GM21367 (cell line): ENCODE measurements around the gene RASA3.

ENCODE experiments used
- ATAC-seq: cut with Tn5 transposase; IDR thresholded peaks from one replicate; pipeline ENCODE4 v1.9.1; 2021; ENCODE audit not compliant: unreplicated experiment

RASA3 gene

DNA sequence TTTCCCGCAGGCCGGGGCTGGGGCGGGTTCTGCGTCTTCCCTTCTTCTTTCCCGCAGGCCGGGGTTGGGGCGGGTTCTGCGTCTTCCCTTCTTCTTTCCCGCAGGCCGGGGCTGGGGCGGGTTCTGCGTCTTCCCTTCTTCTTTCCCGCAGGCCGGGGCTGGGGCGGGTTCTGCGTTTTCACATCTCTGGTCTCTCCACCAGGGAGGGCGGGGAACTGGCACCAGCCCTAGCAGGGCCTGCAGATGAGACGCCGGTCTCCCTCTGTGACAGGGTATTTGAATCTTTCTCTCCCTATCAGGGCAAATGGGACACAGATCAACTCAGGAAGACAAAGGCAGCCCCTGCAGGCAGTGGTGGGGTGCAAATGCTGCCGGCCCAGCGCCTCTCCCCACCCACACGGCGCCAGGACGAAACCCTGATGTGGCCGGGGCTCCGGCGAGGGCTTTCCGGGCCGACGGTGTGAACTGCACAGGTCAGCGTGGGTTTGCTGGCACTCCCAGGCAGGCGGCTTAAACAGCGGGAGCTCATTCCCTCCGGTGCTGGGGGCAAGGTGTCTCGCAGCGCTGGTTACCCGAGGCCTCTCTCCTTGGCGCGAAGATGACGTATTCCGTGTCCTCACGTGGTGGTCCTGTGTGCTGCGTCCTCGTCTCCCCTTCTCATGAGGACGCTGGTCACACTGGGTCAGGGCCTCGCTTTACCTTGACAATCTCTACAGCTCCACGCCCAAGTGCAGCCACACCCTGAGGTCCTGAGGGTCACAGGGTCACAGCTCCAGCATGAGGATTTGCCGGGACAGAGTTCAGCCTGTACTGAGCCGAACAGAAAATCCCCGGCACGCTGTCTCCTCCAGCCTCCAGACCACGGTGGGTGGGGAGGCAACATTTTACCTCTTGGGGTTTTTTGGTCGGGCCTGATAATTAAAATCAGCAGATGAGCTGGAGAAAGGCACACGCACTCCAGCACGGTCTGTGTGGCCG, 157.8 kb downstream of the RASA3 start:
- no peak for ATAC-seq

DNA sequence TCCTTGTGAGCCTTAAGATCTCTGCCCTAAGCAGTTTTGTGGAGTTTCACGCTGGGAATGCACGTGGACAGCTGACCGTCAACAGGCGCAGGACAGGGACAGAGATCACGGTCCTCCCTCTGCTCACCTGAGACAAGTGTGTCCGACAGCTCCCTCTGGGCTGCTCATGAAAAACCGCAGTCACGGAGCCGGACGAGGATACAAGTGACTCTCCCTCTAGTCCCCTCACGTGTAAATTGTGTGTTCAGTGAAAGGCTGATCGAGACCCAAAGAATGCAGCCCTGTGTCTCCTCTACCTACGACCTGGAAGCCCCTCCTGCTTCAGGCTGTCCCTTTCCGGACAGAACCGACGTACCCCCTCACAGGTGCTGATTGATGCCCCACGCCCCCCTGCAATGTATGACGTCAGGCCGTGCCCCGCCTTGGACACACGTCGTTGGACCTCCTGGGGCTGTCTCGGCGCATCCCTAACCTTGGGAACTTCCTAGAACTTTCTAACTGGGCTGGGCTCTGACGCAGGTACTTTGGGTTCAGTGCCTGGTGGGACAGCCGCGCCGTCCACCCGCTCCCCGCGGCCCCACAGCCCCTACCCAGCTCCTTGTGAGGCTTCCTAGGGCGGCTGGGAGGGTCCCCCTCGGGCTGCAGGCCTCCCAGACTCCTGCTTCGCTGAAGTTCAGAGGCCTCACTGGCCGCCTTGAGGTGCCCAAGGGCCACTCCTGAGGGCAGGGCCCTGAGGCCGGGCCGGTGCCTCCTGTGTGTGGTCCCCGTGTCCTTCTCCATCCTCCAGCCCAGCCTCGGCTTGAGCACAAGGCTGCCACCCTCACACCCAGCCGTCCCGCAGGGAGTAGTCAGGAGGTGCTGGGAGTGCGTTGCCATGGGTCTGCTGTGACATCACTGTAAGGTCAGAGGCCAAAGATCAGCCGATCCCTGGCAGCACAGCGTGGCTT, 158.9 kb downstream of the RASA3 start, which contains the start of gene C13orf46:
Gene C13orf46, minus strand, starts transcription at position 859 of the 947 bp plus-strand sequence. Its CDS starts 79 bp downstream, at position 780.
- ATAC-seq: no peak

DNA sequence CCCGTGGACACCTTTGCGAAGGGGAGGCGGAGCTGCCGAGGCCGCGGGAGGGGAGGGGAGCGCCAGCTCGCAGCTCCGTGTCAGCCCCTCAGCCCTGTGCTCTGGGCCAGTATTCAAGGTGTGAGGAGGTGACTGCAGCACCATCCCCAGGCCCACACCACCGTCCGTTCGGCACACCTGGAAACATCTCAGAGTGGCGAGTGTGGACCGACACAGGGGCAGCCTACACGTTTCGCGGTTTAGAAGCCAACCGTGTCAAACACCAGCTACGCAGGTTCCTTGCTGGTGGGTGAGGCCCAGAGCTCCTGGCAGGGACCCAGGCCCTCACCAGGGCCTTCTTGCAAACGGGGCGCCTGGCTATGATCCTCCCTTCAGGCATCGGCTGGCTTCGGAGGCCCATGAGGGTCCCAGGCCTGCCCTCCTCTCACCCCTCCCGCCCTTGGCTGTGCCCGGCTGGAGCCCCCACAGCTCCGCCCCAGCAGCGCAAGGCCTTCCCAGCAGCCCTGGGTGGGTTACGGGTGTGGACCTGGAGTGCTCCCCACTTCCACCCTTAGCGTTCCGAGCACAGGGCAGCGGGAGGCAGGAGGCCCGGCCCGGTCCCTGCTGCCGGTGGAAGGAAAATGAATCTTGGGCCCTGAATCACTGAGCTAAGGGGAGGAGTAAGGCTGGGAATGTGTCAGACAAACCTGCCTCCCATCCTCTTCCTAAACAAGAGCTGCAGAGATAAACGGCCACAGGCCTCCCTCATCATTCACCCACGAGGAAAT, 159.8 kb downstream of the RASA3 start:
- ATAC-seq: no peak

DNA sequence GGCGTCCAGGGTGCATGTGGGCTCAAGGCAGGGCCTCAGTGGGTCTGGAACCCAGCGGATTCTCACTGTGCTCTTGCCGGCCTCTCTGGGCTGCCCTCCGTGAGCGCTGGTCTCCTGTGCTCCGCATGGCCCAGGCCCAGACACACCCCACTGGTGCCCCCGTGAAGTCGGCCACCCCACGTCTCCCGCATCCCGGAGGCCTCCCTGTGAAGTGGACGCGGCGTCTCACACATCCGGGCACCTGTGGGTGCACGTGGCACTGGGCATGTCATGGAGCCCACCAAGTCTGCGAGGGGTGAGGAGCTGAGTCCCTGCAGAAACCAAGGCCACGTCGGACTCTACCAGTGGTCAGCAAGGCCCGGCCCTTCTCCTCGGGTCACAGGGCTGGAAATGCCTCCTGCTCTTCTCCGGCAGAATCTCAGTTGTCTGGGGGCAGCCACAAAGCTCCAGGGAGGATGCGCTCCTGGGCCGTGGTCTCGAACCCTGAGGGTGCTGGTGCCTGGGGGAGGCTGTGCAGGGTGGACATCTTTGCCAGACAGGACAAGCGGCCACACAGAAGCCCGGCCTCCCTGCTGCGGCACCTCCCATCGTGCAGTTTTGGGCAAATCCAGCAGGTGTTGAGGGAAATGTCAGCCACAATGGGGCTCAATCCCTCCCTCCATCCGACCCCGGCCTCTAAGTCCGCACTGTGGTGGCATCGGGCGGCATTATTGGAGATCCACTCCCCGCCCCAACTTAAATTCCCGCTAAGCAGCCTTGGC, 160.8 kb downstream of the RASA3 start:
- ATAC-seq: no peak

DNA sequence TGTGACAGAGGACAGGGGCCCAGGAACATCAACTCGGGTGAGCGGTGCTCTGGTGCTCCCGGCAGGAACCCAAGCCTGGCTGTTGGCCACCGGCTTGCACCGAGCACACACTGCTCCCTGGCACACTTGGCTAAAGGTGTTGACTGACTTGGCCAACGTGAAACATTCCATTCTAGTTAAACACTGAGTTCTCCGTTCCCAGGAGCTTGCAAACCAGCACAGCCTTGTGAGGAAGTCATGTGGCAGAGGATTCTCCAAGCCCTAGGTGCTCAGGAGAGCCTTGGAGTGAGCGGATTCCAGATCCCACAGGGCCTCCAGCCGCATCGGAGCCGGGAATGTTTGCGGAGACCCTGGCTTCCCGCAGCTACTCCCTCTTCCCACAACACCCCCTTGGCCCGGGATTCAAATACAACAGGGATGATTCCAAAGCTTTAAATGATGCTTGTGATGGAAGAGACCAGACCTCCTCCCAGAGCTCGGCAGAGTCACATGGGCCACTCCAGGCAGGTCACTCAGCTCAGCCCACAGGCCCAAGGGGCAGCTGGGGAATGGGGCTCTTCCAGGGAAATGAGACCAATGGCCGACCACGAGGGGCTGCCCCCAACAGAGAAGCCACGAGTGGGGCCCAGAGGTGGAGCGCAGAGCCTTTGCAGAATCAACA, 161.5 kb downstream of the RASA3 start:
- no peak for ATAC-seq

DNA sequence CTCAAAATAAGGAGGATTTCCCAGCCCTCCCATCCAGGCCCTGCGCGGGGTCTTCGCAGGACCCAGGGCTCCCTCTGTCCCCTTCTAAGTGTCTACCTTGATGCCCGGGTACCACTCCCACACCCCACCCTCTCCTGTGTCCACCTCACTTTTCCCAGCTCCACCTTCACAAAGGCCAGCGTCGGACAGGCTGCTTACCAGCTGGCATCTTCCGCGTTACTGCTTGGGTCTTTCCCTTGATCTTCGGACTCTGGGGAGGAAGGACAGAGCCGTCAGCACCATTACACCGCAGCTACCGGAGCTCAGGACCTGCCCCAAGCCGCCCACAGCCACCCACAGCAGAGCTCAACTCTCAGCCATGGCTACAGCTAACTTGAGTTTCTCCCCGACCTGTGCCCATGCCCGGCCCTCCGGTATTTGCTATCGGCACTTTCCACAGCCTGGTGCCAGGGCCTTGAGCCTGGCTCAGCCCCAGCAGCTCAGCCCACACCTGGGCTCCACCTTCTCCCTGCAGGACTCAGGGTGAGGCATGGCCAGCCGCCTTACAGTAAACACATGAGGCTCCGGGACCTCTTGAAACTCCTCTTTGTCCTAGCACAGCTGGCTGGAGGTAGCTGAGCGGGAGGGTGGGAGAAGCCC, 162.3 kb downstream of the RASA3 start:
- ATAC-seq: no peak

DNA sequence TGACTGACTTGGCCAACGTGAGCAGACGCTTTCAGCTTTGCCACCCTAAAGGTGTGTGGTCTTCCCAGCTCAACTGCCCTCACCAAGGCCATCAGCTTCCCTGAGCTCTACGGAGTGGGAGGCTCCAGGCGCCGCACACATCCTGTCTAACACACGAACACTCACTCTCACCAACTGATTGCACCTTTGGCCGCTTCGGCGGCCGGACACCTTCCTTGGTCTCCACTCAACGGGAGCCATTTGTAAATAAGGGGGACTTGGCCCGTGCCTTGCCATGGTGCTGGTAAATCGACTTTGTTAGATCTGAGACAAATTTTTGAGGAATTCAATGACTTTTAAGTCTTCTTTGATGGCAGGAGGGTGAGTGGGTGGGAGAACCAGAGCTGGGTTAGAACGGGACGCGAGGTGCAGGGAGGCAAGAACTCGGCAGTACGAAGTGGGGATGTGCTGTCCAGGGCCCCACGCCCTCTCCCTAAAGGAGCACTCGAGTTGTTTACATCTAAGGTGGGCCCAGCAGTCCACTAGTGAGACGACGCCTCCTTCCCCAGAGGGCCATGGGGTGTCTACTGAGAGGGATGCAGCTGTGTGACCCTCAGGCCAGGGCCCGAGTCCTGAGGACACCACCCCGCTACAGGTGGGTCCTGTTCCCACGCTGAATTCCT, 163.0 kb downstream of the RASA3 start:
- no peak for ATAC-seq

DNA sequence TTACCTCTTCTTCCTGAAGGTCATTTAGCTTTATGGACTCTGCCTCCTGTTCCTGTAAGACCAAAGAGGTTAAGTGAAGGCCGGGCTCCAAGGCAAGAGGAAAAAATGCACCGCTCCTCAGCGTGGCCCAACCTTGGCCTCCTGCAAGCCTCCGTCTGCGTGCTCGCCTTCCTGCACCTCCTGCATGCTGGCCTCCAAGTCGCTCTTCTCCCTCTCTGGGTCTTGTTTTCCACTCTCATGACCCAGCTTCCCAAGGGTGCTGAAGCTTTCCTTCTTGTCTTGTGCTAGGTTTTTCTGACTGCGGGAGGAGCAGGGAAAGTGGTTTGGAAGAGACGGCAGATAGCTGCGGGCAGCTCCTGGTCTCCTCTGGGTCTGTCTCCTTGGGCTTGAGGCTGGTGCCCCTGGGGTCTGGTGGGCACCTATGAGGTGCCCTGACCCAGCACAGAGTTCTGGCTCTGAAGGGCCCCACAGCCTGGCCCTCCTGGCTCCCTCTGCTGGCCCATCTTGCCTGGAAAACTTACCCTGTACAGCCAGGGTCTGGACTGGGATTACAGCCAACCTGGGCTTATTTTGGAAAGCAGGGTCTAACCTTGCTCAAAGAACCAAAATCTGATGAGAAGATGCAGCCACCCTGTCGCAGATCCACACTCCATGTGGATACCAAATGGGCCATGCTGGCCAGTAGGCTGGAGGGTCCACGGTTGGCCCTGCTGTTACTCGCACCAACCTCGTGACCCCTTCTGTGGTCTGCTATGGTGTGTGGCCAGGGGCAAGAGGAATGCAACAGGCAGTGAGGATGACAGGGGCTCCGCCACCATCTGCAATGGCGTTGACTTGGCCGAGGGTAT, 163.7 kb downstream of the RASA3 start:
- no peak for ATAC-seq

DNA sequence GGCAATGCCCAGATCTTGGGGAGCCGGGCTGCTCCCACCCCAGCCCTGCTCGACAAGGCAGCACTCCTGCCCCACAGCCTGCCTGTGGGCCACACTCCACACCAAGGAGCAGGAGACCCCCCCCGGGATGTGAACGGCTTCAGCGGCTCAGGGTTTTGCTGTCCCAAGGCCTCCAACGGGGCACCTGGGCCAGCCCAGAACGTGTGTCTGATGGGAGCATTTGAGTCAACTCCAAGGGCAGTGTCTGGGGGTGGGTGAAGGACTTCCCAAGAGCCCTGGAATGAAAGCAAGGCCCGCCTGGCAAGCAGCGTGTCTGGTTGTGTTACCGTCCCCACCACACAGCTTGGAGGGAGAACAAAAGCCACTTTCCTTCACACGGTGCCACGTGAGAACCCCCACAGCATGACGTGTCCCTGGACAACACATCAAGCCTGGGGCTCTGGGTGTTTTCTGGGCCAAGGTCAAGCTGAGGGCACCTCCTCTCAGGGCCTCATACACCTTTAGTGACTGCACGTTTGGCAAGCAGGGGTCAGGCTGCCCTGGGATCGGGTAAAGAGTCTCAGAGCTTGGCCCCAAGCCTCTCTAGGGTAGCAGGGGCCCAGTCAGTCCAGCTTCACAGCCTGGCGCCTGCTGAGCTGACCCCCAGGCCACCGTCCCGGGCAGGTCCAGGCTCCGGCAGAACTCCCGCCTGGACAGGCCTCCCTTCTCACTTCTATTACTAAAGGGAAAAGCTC, 164.5 kb downstream of the RASA3 start:
- no peak for ATAC-seq

DNA sequence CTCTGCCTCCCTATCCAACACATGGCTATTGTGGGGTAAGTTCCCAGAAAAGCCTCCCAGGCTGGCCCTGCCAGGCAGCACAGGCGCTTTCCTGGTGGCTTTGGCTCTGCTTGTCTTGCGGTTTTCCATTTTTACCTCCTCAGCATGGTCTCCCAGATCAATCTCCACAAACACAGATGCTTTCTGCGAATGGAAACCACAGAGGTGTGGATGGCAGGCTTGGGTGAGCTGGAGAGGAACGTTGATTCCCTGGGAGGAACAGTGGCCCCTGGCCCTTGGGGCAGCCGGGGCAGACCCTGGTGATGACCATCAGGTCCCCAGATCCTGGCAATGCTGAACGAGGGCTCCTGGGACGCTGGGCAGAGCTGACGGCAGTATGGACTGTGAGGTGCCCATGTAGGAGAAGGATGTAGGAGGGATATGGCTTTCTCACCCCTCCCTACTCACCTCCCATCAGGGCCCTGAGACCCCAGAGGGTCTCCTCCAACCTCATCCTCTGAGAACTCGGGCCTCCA, 165.2 kb downstream of the RASA3 start:
- ATAC-seq: no peak

DNA sequence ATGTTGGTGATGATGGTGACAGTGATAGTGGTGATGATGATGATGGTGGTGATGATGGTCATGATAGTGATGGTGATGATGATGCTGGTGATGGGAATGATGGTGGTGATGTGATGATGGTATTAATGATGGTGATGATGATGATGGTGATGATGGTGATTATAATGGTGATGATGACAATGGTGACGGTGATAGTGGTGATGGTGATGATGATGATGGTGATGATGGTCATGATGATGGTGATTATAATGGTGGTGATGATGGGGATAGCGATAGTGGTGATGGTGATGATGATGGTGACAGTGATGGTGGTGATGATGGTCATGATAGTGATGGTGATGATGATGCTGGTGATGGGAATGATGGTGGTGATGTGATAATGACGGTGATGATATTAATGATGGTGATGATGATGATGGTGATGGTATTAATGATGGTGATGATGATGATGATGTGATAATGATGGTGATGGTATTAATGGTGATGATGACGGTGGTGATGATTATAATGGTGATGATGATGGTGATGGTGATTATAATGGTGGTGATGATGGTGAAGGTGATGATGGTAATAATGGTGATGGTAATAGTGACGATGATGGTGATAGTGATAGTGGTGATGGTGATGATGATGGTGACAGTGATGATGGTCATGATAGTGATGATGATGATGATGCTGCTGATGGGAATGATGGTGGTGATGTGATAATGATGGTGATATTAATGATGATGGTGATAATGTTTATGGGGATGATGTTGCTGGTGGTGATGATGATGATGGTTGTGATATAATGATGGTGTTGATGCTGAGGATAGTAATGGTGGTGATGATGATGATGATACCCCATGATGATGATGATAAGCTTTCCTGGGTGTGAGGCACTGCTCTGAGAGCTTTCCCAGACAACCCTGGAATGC, 166.2 kb downstream of the RASA3 start:
- no peak for ATAC-seq

DNA sequence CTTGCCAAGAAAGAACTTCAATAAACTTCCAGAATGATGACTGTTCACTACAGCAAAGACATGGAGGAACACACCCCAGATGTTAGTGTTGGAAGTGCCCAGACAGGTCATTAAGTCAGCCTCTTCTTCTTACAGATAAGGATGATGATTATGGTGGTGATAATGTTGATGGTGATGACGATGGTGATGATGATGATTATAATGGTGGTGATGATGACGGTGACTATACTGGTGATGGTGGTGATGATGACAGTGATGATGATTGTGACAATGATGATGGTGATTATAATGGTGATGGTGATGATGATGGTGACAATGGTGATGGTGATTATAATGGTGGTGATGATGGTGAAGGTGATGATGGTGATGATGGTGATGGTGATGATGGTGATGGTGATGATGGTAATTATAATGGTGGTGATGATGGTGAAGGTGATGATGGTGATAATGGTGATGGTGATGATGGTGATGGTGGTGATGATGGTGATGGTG, 167.0 kb downstream of the RASA3 start:
- ATAC-seq: no peak

DNA sequence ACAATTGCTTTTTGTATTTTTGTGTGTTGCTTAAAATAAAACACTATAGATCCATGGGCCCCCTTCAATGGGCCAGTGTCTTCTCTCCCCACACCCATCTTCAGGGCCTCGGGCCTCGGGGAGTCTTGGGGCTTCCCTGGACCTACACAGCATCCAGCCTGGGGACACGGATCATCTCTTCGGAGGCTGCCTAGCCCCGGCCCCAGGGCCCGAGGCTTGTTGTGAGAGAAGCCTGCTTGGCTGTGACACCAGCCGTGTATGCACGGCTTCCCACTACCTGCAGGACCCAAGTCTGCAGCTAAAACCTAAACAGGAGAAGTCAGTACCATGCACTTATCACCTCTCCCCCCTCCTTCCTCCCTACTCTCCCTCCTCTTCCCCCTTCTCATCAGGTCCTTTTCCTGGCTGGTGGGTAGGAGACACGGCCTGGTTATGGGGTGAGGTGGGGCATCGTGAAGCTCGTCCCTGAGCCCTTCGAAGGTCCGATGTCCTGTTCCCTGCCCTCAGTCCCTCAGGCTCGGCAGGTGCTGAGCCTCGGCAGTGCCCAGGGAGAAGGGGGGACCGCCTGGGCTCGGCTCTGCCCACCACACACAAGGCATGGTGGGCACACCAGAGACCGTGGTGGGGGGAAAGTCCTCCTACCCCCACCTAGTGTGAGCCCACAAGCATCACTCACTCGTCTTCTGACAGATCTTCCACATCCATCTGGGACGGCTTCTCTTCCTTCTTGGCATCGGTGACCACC, 168.0 kb downstream of the RASA3 start:
- no peak for ATAC-seq

DNA sequence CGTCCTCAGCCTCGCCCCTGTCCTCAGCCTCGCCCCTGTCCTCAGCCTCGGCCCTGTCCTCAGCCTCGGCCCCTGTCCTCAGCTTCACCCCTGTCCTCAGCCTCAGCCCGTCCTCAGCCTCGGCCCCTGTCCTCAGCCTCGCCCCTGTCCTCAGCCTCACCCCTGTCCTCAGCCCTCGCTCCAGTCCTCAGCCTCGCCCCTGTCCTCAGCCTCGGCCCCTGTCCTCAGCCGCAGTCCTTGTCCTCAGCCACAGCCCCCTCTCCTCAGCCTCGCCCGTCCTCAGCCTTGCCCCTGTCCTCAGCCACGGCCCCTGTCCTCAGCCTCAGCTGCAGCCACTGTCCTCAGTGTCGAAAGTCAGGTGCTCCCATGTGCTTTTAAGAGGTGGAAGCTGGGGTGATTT, 169.0 kb downstream of the RASA3 start:
- ATAC-seq: no peak

DNA sequence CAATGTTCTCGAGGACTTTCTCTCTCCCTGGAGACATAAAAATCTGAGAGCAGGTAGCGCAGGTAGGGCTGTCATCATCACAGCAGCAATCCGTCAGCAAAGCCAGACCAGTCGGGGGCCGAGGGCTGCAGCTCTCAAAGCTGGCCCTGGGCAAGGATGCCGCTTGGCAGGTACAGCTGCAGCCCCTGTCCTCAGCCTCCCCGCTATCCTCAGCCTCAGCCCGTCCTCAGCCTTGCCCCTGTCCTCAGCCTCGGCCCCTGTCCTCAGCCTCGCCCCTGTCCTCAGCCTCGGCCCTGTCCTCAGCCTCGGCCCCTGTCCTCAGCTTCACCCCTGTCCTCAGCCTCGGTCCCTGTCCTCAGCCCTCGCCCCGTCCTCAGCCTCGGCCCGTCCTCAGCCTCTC, 169.4 kb downstream of the RASA3 start:
- no peak for ATAC-seq
